AG04450 (cell line): ENCODE data around the gene N4BP3. TPM values are rescaled to one million over a fixed set of nuclear protein-coding genes. Genes with fewer than 3 reads are reported as not detected.
A peak's percentile ranks its signal among the peaks of the same experiment; 100 is the strongest.
"Not testable (repeated sequence)": the region's sequence is repeated elsewhere in the genome, so short reads cannot be mapped to it uniquely, and the experiment has no call there.

Experiments used
- CTCF ChIA-PET: fragments of 300-600, 350-600 bp; formaldehyde crosslinking; extraction: SDS; loops from one replicate; lab custom pipeline; 2022; ENCODE audit warnings: antibody characterized with exemption, inconsistent platforms; lab: Charles Lee
- POLR2A ChIA-PET: fragments of 350-600 bp; formaldehyde crosslinking; extraction: SDS; loops from one replicate; lab custom pipeline; 2021; ENCODE audit warnings: antibody characterized with exemption, inconsistent platforms; lab: Yijun Ruan, JAX
- DNase-seq: peaks from one replicate; pipeline ENCODE4 v3.0.0-alpha.2; 2011; ENCODE audit warnings: low read depth, low spot score
- H3K27ac ChIP-seq: one replicate; pipeline ENCODE4 v1.5.1; 2012; ENCODE audit warnings: low read depth, low read length, control low read depth
- H3K27me3 ChIP-seq: one replicate; pipeline ENCODE4 v1.6.0; 2012; ENCODE audit warnings: low read length; ENCODE audit not compliant: control insufficient read depth, insufficient read depth
- H3K4me3 ChIP-seq: 2 replicates; pipeline ENCODE4 v1.5.1; 2011; ENCODE audit warnings: mild to moderate bottlenecking, low read depth, low read length, control low read depth
- H3K9me3 ChIP-seq: 2 replicates; pipeline ENCODE4 v1.5.1; 2012; ENCODE audit warnings: low read length; ENCODE audit not compliant: control insufficient read depth, insufficient read depth
- CTCF ChIP-seq: IDR thresholded peaks from 2 replicates; pipeline ENCODE4 v1.5.1; 2011; ENCODE audit warnings: low read depth, low read length, control low read depth, inconsistent platforms
- polyA plus RNA-seq: library from polyadenylated mRNA; depleted of rRNA; stranded (reverse); fragments of >200 nt; gene quantifications from 2 replicates; pipeline ENCODE4 v1.2.3, GENCODE V29; 2011

Gene N4BP3
- polyA plus RNA-seq, 1 experiment = 0.29 TPM

- DNase-seq = no peak
- Histone ChIP-seq H3K4me3 (no peak overlapping the region), H3K27ac (no peak overlapping the region), H3K27me3 (peaks cover 14% of the 10 kb centered on the region), H3K9me3 (no peaks in the 10 kb centered on the region; the same call in 1 of the 2 replicates)
- CTCF ChIA-PET = no interaction called here
- POLR2A ChIA-PET = no interaction called here
- no peak for TF ChIP-seq CTCF
Measured at GRCh38 chr5:178125253-178125906, 12.0 kb downstream of the N4BP3 start.

- no peak for DNase-seq
- TF ChIP-seq CTCF = no peak
- no peaks in the 10 kb centered on the region; the same call in 1 of the 2 replicates for H3K9me3 ChIP-seq
- CTCF ChIA-PET = no interaction called here
- no peak overlapping the region for H3K4me3 ChIP-seq
- no peak overlapping the region for H3K27ac ChIP-seq
- POLR2A ChIA-PET = no interaction called here
- peaks cover 14% of the 10 kb centered on the region for H3K27me3 ChIP-seq
Measured at GRCh38 chr5:178126556-178126955, 13.2 kb downstream of the N4BP3 start.

- H3K27me3 ChIP-seq, H3K27ac ChIP-seq, POLR2A ChIA-PET, CTCF ChIA-PET, DNase-seq, H3K4me3 ChIP-seq, H3K9me3 ChIP-seq: not testable (repeated sequence)
Measured at GRCh38 chr5:178127300-178128009, 14.1 kb downstream of the N4BP3 start.

- POLR2A ChIA-PET = no interaction called here
- CTCF ChIA-PET = interaction anchor here (0.9 kb wide), 1 partner anchor 8 kb away, joined by 5 read pairs; no protein-coding TSS in a partner anchor
- no peak for DNase-seq
Measured at GRCh38 chr5:178129296-178129695, 16.0 kb downstream of the N4BP3 start.

GRCh38 chr5:178130234-178130575 lies 16.9 kb downstream of the N4BP3 start:
- Histone ChIP-seq H3K4me3 (peak overlapping the region; percentile 75), H3K27ac (peak overlapping the region; percentile 21)
- CTCF ChIA-PET = interaction anchor here (0.6 kb wide), 3 partner anchors 10 to 53 kb away, joined by 3 to 5 read pairs (median 3); no protein-coding TSS in a partner anchor
- H3K27me3 ChIP-seq, H3K9me3 ChIP-seq, POLR2A ChIA-PET, DNase-seq: not testable (repeated sequence)

More at GRCh38 chr5:178129296-178129695, 16.0 kb downstream of the N4BP3 start:
- Histone ChIP-seq H3K27me3 (peaks cover 5% of the 10 kb centered on the region), H3K27ac (no peak overlapping the region), H3K9me3 (no peaks in the 10 kb centered on the region), H3K4me3 (no peak overlapping the region)
- no peak for TF ChIP-seq CTCF
